ENCODE results near the gene EDEM1. TPM values are rescaled to one million over a fixed set of nuclear protein-coding genes. Genes with fewer than 3 reads are reported as not detected.
"Not testable (repeated sequence)": the region's sequence is repeated elsewhere in the genome, so short reads cannot be mapped to it uniquely, and the experiment has no call there.

The EDEM1 gene
- total RNA-seq, 2 donors from 2014 or later: 30.2 to 59.7 TPM

DNA sequence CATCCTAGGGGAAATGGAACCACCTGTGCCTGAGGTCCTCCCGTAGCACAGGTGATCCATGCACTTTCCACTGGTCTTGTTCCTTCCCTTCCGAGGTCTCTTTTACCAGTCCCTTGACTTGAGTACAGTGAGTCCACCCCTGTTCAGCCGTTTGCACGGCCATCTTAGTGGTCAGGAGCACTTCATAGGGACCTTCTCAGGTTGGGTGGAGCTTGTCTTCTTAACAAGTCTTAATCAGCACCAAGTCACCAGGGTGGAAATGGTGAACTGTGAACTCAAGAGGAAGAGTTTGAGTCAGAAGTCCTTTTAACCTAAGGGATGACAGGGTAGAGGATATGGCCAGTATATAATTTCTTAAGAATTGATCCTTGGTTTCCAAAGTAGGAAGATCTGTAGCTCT, 44.0 kb upstream of the EDEM1 start:
- H3K27ac ChIP-seq: no peak overlapping the region
- H3K4me3 ChIP-seq: no peak overlapping the region
- H3K9me3 ChIP-seq: no peaks in the 10 kb centered on the region
- no peak for DNase-seq (ENCODE audit: low spot score)
- no peaks in the 10 kb centered on the region for H3K36me3 ChIP-seq
- H3K27me3 ChIP-seq (replicated peaks; ENCODE audit: insufficient read depth): no peaks in the 10 kb centered on the region
- H3K4me1 ChIP-seq (ENCODE audit: control insufficient read depth in 1 of 2, low read depth in 2 of 2): peaks cover 34 to 51% of the 10 kb centered on the region in 2 donors
- TF ChIP-seq, protein P1, sequence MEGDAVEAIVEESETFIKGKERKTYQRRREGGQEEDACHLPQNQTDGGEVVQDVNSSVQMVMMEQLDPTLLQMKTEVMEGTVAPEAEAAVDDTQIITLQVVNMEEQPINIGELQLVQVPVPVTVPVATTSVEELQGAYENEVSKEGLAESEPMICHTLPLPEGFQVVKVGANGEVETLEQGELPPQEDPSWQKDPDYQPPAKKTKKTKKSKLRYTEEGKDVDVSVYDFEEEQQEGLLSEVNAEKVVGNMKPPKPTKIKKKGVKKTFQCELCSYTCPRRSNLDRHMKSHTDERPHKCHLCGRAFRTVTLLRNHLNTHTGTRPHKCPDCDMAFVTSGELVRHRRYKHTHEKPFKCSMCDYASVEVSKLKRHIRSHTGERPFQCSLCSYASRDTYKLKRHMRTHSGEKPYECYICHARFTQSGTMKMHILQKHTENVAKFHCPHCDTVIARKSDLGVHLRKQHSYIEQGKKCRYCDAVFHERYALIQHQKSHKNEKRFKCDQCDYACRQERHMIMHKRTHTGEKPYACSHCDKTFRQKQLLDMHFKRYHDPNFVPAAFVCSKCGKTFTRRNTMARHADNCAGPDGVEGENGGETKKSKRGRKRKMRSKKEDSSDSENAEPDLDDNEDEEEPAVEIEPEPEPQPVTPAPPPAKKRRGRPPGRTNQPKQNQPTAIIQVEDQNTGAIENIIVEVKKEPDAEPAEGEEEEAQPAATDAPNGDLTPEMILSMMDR (IDR thresholded peaks at IDR 0.05): no peak
- ATAC-seq (ENCODE audit: insufficient number of reproducible peaks, low FRiP score, low read depth): no peak

DNA sequence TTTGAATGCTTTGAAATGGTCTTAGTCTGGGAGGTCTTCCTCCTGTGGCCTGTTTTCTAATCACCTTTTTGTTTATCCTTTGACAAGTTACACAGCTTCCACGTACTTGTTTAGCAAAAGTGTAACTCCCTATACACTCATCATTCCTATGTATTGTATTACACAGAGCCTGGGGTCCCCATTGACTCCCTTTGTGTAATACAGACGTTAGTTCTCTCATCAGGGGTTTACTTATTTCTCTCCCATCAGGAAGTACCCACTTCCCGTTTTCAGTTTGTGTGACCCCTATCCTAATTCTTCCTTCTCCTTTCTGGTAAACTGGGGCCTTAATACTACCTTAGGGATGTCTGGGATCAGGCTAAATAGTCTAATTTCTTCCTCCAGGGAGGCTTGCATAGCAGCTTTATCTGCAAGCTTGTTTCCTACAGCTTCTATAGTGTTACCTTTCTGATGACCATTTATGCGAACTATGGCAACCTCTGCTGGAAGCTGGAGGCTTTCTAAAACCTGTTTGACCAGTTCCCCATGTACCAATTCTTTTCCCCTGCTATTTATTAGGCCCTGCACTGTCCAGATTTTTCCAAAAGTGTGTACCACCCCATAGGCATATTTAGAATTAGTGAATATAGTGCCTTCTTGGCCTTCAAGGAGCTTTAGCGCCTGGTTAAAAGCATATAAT, 43.1 kb upstream of the EDEM1 start:
- DNase-seq (ENCODE audit: low spot score) (no peak), ATAC-seq (ENCODE audit: insufficient number of reproducible peaks, low FRiP score, low read depth) (no peak)
- TF ChIP-seq, protein P1 (IDR thresholded peaks at IDR 0.05): no peak
- Histone ChIP-seq H3K36me3 (no peaks in the 10 kb centered on the region), H3K27me3 (replicated peaks; ENCODE audit: insufficient read depth) (no peaks in the 10 kb centered on the region), H3K9me3 (no peaks in the 10 kb centered on the region), H3K4me3 (no peak overlapping the region), H3K4me1 (ENCODE audit: control insufficient read depth in 1 of 2, low read depth in 2 of 2) (peaks cover 25 to 49% of the 10 kb centered on the region in 2 donors), H3K27ac (no peak overlapping the region)

DNA sequence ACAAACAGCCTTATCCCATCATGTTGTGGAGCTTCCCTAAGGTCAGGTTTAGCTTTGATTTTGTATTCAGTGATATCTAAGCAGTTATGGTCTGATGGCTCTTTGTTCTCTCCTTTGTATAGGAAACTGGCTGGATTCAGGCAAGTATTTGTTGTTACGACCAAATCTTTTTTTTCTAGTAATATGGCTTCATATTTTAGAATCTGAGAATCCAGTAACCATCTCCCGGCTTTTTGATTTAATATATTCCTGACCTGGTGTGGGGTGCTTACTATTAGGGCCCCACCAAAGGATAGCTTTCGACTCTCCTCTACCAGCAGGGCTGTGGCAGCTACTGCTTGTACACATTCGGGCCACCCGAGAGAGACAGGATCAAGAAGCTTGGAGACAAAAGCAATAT, 42.4 kb upstream of the EDEM1 start:
- Histone ChIP-seq H3K27ac (no peak overlapping the region), H3K36me3 (no peaks in the 10 kb centered on the region), H3K4me3 (no peak overlapping the region), H3K27me3 (replicated peaks; ENCODE audit: insufficient read depth) (no peaks in the 10 kb centered on the region), H3K9me3 (no peaks in the 10 kb centered on the region), H3K4me1 (ENCODE audit: control insufficient read depth in 1 of 2, low read depth in 2 of 2) (peaks cover 18 to 42% of the 10 kb centered on the region in 2 donors)
- no peak for DNase-seq (ENCODE audit: low spot score)
- no peak for ATAC-seq (ENCODE audit: insufficient number of reproducible peaks, low FRiP score, low read depth)
- TF ChIP-seq, protein P1 (IDR thresholded peaks at IDR 0.05): no peak

DNA sequence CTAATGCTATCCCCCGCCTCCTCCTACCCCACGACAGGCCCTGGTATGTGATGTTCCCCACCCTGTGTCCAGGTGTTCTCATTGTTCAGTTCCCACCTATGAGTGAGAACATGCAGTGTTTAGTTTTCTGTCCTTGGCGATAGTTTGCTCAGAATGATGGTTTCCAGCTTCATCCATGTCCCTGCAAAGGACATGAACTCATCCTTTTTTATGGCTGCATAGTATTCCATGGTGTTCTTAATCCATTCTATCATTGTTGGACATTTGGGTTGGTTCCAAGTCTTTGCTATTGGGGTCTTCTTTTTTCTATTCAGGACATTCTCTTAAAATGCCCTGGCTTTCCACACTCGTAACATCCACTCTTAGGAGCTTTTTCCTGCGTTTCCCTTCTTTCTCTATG, 40.4 kb upstream of the EDEM1 start:
- H3K27ac ChIP-seq; H3K9me3 ChIP-seq; H3K27me3 ChIP-seq (replicated peaks; ENCODE audit: insufficient read depth); ATAC-seq (ENCODE audit: insufficient number of reproducible peaks, low FRiP score, low read depth); DNase-seq (ENCODE audit: low spot score); H3K36me3 ChIP-seq; H3K4me3 ChIP-seq: not testable (repeated sequence)
- H3K4me1 ChIP-seq (ENCODE audit: control insufficient read depth in 1 of 2, low read depth in 2 of 2): peaks cover 18 to 36% of the 10 kb centered on the region in 2 donors

DNA sequence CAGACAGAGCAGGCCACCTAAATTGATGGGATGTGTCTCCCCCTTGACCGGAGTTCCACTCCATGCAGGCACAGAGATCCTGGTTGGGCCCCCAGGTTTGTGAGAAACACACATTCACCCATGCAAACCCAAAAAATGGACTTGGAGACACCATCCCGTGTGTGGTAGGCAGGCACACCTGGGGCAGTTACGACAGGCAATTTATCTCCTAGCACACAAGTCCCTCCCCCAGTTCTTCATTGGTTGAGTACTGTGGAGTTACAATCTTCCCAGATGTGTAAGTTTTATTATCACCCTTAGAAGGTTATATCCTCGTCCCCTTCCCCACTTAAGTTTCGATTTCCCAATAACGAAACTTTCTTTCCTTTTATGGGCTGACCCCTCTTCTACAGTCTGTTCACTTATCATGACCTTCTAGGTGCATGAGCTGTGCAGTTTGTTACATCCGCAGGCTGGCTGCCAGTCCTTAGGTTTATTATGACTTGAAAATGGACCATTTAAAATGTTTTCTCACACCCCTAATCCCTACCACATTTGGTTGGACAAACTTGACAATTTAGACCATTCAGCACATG, 38.1 kb upstream of the EDEM1 start:
- DNase-seq (ENCODE audit: low spot score): no peak

More for the DNA sequence above, 38.1 kb upstream of the EDEM1 start:
- Histone ChIP-seq H3K9me3 (no peaks in the 10 kb centered on the region), H3K27ac (no peak overlapping the region), H3K27me3 (replicated peaks; ENCODE audit: insufficient read depth) (no peaks in the 10 kb centered on the region), H3K4me1 (ENCODE audit: control insufficient read depth in 1 of 2, low read depth in 2 of 2) (peaks cover 9 to 25% of the 10 kb centered on the region in 2 donors), H3K36me3 (no peaks in the 10 kb centered on the region), H3K4me3 (no peak overlapping the region)
- no peak for ATAC-seq (ENCODE audit: insufficient number of reproducible peaks, low FRiP score, low read depth)
- TF ChIP-seq, protein P1 (IDR thresholded peaks at IDR 0.05): no peak
